Measurements from ENCODE around the gene SHC4.
A peak's percentile ranks its signal among the peaks of the same experiment; 100 is the strongest.

The SHC4 gene

DNA sequence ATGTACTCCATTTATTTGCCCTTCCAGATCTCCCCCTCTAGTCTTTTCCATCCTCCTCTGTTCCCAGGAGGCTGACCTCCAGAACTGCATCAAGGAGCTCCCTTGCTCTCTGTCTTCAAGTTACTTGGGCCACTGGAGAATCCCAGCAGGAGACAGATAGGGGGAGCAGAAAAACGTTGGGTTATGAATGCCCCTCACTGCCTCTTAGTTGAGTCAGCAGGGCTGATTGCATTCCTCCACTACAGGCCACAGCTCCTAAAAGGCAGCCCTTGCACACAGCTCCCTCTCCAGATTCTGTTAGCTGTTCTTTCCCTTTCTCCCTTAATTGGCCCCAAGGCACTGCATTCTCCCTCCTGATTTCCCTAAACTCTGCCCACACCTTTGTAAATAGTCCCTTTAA, 140.5 kb downstream of the SHC4 start:
- DNase-seq (ENCODE audit: low spot score) = no peak
- in situ Hi-C loops (cut with MboI; ENCODE audit: low pct_unique_long_range_greater_than_20kb, low sequenced_read_pairs, unreplicated experiment) = loop anchor here (25.0 kb wide), 1 partner anchor 461 kb away; no protein-coding TSS in a partner anchor

DNA sequence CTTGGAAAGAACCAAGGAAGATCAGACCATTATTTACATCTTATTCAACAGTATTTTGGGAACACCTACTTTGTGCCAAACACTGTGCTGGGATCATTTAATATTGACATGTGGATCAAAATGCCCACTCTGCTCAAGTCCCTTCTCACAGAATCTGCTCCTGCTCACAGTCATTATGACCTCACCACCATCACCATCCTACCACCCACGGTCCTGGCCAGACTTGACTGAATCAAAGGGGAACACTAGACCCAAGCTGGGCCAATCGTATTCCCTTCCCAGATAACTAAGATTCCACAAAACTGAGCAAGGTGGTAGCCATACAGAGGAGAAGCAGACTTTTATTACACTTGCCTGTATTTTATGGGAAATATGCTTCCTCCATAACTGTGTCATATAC, 149.4 kb downstream of the SHC4 start:
- in situ Hi-C loops (cut with MboI; ENCODE audit: low pct_unique_long_range_greater_than_20kb, low sequenced_read_pairs, unreplicated experiment) = loop anchor here (25.0 kb wide), 1 partner anchor 452 kb away; no protein-coding TSS in a partner anchor
- TF ChIP-seq, protein P1, sequence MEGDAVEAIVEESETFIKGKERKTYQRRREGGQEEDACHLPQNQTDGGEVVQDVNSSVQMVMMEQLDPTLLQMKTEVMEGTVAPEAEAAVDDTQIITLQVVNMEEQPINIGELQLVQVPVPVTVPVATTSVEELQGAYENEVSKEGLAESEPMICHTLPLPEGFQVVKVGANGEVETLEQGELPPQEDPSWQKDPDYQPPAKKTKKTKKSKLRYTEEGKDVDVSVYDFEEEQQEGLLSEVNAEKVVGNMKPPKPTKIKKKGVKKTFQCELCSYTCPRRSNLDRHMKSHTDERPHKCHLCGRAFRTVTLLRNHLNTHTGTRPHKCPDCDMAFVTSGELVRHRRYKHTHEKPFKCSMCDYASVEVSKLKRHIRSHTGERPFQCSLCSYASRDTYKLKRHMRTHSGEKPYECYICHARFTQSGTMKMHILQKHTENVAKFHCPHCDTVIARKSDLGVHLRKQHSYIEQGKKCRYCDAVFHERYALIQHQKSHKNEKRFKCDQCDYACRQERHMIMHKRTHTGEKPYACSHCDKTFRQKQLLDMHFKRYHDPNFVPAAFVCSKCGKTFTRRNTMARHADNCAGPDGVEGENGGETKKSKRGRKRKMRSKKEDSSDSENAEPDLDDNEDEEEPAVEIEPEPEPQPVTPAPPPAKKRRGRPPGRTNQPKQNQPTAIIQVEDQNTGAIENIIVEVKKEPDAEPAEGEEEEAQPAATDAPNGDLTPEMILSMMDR (IDR thresholded peaks at IDR 0.05; ENCODE audit: extremely low read depth, insufficient read depth, missing control alignments) = no peak
- DNase-seq (ENCODE audit: low spot score) = no peak

More for the DNA sequence above, 140.5 kb downstream of the SHC4 start:
- TF ChIP-seq, protein P1 (IDR thresholded peaks at IDR 0.05; ENCODE audit: extremely low read depth, insufficient read depth, missing control alignments) = no peak

DNA sequence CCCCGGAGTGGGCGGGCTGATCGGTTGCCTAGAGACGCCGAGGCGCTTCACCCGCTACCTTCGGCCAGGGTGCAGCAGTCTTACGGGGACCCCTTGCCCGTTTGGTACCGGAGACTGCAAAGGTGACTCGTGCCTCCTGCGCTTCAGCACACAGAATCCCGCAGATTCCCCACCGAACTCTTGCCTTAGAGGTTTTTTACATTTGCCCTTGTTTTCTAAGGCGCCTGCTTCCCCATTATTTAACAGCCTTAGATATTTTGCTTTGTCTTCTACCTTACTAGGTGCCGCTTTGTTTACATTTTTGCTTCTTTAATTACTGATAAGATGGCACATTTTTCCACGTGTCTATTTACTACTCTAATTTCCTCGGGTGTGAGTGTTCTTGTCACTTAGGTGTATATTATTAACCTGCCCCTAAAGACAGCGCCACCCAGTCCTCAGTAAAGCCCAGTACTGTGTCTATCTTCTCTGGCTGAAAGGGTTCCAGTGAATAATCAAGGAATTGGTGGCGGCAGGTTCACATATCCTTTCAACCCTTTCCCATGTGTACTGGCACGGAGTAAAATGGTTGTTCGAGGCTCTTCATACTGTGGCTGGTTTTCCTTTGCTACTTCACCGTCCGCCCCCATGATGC, 152.3 kb downstream of the SHC4 start:
- in situ Hi-C loops (cut with MboI; ENCODE audit: low pct_unique_long_range_greater_than_20kb, low sequenced_read_pairs, unreplicated experiment) = loop anchor here (25.0 kb wide), 1 partner anchor 449 kb away; no protein-coding TSS in a partner anchor
- DNase-seq (ENCODE audit: low spot score) = no peak
- TF ChIP-seq, protein P1 (IDR thresholded peaks at IDR 0.05; ENCODE audit: extremely low read depth, insufficient read depth, missing control alignments) = no peak

DNA sequence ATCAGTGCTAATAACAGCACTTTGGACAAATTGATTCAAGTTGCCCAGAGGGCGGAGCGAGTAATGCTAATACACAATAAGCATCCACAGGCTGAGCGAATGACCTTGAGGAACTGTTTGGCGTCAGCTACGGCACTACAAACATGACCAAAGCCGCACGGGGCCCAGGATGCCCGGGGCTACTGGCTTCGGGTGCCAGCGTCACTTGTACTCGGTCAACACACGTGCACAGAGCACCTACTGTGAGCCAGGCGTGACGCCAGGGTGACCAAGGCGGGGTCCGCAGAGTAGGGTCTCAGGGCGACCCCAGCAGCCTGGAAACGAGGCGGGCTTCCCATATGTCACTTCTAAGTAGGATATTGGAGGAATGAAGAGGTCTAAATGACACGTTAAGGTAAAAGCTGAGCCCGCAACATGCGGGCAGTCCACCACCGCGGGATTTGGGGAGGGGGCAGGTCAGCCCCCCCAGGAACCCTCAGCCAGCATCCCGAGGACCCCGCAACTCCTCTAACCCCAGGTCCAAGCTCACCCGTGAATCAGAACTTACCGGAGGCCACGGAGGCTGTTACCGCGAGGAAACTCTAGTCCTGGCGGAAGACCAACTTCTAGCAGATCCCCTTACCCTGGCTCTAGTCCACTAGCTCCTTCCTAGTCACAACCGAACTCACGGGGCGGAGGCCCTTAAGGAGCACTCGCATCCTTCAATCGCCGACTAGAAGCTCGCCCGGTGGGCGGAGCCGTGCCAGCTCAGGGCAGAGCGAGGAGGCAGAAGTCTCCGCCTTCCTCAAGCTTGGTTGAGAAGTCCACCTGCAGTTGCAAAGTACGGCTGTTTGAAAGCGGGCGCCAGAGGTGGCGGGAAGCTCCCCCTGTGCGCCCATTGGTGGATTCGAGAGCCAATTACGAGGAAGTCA, 153.1 kb downstream of the SHC4 start, which contains the start of gene CEP152:
Gene CEP152, minus strand, starts transcription at position 656 of the 911 bp plus-strand sequence. CDS start 5,420 bp downstream, outside the sequence.
- TF ChIP-seq, protein P1 (IDR thresholded peaks at IDR 0.05; ENCODE audit: extremely low read depth, insufficient read depth, missing control alignments) = no peak
- peak; percentile 89 for DNase-seq (ENCODE audit: low spot score)
- in situ Hi-C loops (cut with MboI; ENCODE audit: low pct_unique_long_range_greater_than_20kb, low sequenced_read_pairs, unreplicated experiment) = loop anchor here (25.0 kb wide), 1 partner anchor 448 kb away; no protein-coding TSS in a partner anchor

DNA sequence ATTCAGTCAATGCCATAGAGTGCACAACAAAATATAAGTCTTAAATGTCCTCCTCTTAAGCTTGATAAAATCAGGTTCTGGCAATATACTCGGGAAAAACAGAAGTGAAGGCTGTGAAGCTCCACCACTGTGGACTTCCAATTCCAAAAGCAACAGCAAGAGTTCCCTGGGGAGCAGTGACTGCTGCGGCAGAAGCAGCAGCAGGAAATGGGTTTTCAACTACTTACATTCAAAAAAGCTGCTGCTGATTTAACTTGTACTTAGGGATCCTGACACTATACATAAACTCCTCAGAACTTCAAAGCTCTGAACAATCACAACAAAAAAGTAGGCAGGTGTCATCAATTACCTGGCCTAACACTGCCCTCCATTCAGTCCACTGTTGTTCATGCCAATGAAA, 157.6 kb downstream of the SHC4 start:
- in situ Hi-C loops (cut with MboI; ENCODE audit: low pct_unique_long_range_greater_than_20kb, low sequenced_read_pairs, unreplicated experiment) = loop anchor here (25.0 kb wide), 1 partner anchor 444 kb away; no protein-coding TSS in a partner anchor
- TF ChIP-seq, protein P1 (IDR thresholded peaks at IDR 0.05; ENCODE audit: extremely low read depth, insufficient read depth, missing control alignments) = no peak
- DNase-seq (ENCODE audit: low spot score) = no peak

DNA sequence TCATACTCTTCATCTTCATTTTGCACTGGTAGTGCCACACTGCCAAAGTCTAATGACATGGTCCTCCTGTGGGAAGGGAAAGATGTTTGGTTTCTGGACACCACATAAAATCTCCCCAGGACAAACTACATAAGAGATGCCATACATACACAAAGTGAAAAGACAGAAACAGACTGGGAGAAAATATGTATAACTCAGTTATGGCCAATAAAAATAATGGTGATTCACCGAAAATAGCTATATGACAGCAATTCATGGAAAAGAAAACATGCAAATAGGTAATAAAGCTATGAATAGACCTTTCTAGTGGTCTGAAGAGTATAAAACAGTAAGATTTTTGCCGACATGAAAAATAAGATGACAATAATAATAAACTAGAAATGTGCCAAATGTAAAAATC, 158.1 kb downstream of the SHC4 start:
- DNase-seq (ENCODE audit: low spot score) = no peak
- TF ChIP-seq, protein P1 (IDR thresholded peaks at IDR 0.05; ENCODE audit: extremely low read depth, insufficient read depth, missing control alignments) = no peak
- in situ Hi-C loops (cut with MboI; ENCODE audit: low pct_unique_long_range_greater_than_20kb, low sequenced_read_pairs, unreplicated experiment) = loop anchor here (25.0 kb wide), 1 partner anchor 443 kb away; no protein-coding TSS in a partner anchor

Data from GM13977 (cell line).